NCI-H1105 treated with DMSO at 0.1 percent for 48 hours (cell line): ENCODE data around the gene C20orf204.

Source experiments
- DNase-seq: peaks from one replicate; lab custom pipeline; 2025; lab: John Stamatoyannopoulos, UW

The C20orf204 gene

DNA sequence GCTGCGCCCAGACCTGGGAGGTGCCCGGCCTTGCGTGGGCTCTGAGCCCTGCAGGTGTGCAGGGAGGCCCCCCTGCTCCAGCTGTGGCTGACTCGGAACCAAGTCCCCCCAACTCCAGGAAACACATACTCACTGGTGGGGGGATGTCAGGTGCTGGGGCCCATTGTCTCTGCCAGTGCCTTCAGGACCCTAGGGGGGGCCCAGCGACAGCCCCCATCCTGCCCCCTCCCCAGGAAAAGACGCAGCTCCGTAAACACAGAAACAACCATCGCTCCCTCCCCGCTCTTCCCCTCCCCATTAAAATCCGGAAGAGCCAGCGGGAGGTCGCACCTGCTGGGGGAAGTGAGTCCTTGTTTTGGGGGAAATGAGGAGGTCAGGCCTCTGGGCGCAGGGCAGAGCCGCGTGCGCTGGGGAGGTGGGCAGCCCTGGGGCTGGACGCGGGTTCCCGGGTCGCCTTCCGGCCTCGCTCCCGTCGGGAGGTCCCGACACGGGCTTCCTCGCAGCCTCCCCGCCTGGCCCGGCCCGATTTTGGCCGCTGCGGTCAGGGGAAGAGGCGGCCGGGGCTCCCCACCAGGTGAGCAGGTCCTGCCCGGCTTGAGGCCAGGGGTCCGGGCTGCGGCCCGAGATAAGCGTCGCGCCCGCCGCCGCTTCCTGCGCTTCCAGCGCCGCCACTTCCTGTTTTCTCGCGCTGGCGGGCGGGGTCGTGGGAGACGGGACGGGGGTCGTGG is 6.2 kb downstream of the C20orf204 start:
- no peak for DNase-seq

DNA sequence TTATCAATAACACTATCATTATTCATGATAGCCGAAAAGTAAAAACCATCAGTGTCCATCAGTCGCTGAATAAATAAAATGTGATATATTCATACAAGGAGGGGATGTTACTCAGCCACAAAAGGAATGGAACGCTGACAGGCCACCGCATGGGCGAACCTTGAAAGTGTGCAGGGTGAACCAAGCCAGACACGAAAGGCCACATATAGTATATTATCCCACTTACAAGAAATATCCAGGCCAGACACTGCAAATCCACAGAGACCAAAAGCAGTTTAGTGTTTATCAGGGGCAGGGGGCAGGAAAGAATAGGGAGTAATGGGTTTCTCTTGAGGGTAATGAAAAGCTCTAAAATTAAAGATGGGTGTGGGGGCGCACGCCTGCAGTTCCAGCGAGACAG is 7.8 kb downstream of the C20orf204 start:
- DNase-seq, result no peak

GRCh38 chr20:64044484-64045247 is 8.7 kb downstream of the C20orf204 start:
- DNase-seq, result no peak

- DNase-seq, result no peak
These were observed 9.5 kb downstream of the C20orf204 start for GRCh38 chr20:64045346-64046011.

DNA sequence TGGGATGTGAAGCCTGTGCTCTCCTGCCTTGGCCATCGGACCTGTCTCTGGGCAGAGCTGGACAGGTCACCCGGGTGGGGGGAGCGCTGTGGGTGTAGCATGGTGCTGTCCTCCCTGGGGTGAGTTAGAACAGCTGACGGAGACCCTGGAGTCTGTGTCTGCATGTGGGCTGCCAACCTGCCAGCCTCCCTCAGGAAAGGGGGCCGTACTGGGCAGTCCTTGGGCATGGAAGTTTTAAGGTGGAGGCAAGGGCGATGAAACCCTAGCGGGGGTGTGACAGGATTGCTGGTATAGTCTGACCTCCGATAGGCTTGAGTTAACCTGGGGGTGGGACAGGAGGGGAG is 11.0 kb downstream of the C20orf204 start:
- DNase-seq, result no peak

DNA sequence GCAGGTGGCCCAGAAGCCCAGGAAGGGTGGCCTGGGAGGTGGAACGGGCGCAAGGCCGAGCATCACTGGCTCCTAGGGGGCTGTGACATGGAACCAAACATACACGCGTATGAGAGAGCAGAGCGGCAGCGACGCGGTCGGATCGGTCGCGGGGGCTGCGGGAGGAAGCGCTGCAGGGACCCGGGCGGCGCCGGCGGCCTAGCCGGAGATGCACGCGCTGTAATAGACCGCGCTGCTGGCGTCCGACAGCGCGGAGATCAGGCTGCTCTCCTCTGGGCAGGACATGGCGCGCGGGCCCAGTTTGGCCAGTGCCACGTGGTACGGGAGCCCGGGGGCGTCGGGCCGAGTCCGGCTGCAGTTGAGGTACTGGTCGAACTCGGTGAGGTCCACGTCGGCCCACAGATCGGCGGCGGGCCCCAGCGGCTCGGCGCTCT is 12.0 kb downstream of the C20orf204 start:
- no peak for DNase-seq

- DNase-seq, result no peak
These were observed 12.5 kb downstream of the C20orf204 start for GRCh38 chr20:64048402-64049044.

DNA sequence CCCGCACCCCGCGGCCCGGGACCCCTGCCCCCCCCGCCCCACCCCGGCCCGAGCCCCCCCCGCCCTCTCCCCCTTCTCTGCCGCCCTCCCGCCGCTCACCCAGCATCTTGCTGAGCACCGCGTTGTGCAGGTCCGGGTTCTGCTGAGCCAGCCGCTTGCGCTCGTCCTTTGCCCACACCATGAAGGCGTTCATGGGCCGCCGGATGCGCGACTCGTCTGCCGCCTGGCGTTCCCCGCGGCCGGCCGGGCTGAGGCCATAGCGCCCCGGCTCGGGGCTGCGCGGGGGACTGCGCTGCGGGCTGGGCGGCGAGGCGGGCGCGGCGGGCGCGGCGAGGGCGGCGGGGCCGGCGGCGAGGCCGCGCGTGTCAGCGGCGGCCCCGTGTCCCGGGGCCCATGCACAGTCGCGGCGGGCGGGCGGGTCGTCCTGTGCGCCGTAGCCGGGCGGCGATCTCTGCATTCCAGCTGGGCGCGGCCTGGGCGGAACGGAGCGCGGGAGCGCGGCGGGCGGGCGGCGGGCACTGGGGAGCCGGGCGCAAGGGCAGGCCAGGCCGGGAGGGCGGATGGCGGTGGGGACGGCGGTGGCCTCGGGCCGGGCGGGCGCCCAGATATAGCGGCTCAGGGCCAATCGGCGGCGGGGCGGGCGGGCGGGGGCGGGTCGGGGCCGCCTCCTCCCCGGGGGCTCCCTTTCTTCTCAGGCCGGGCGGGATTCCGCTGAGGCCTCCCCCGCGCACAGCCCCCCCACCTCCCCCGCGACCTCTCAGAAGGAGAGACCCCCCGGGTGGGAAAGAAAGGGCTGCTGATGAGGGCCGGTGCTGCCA is 13.3 kb downstream of the C20orf204 start, which contains the start of gene SOX18:
Gene SOX18 (minus strand): TSS at position 580 of the 818 bp plus-strand sequence. CDS start 123 bp downstream, at position 457.
- no peak for DNase-seq

- no peak for DNase-seq
These were observed 13.9 kb downstream of the C20orf204 start for GRCh38 chr20:64049878-64050260.

GRCh38 chr20:64050261-64051032 is 14.5 kb downstream of the C20orf204 start:
- DNase-seq, result no peak

DNA sequence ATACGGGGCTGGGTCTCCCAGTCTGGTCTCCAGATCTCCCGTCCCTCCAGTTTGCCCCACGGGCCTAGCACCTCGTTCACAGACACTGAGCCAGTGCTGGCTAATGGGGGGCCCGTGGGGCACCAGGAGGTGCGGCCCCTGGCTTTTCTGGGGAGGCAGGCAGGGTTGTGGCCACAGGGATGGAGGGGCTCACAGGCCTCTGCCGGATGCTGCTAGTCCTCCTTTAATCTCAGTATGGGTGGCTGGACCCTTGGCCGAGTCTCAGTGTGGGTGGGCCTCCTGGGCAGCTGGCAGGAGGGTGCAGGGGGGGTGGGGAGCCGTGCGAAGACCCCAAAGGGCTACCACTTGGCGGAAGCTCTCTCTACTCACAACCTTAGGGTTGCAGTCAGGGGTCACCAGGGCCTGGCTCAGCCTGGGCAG is 15.1 kb downstream of the C20orf204 start:
- DNase-seq, result no peak

GRCh38 chr20:64051561-64052325 is 15.8 kb downstream of the C20orf204 start:
- DNase-seq, result no peak

DNA sequence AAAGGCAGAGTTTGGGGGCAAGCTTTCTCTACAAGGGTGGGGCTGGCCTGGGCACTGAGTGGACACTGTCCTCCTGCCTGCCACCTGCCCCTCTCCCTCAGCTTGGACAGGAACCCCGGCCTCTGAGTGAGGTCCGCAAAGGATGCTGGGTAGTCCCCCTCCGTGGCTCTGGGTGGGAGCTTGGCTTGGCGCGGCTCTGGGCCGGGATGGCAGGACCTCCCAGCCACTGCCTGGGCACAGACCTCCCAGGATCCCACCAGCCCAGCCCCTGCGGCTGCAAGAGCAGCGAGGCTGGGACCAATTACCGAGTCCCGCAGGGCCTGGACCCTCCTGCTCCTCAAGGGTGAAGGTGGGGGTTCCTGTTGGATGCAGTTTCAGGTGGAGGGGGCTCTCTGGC is 16.3 kb downstream of the C20orf204 start:
- no peak for DNase-seq

GRCh38 chr20:64052987-64053840 is 17.2 kb downstream of the C20orf204 start:
- DNase-seq, result no peak

GRCh38 chr20:64053841-64054661 is 18.1 kb downstream of the C20orf204 start:
- DNase-seq, result no peak

GRCh38 chr20:64055396-64055892 is 19.5 kb downstream of the C20orf204 start:
- DNase-seq, result no peak

DNA sequence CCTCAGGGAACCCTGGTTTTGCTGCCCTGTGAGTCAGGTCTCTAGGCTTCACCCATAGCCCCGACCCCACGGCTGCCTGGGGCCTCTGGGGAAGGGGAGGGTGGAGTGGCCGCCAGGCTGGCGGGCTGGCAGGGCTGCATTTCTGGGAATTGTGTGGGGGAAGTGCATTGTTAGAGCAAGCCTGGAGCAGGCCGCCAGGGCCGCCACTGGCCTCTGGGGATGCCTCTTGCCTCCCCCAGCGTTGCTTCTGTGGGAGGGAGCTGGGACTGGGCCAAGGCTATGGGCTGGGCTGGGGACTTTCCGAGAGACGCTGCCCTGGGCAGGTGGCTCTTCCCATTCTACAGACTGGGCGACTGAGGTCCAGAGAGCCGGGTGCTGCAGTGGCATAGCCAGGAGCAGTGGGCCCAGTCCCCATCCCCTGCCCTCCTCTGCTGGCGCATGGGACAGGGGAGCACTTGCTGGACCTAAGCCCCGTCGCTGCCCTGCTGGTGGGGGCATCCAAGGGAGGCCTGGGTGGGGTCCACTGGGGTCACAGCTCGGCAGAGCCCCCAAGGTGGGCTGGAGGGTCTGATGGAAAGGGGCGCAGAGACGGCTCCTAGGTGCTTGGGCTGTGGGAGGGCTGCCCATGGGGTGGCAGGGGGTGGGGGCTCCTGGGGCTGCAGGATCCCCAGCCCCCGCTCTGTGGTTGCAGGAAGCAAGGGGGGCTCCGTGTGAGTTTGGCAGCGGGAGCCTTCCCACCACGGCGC is 20.1 kb downstream of the C20orf204 start:
- no peak for DNase-seq

DNA sequence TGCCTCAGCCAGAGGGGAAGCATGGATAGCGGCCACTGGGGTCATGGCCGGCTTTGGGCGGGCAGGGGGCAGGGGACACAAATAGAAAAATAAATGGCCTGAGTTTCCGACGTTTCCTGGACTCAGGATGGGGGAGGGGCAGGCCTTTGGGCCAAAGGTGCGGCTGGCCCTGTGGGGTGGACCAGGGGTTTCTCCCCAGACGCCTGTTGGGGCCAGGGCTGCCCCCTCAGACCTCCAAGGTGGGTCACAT is 20.6 kb downstream of the C20orf204 start:
- no peak for DNase-seq
